Endodermal cell (in vitro differentiated cells): Measurements from ENCODE around the gene CDC20B. TPM values are rescaled to one million over a fixed set of nuclear protein-coding genes. Genes with fewer than 3 reads are reported as not detected.
"Not testable (repeated sequence)": the region's sequence is repeated elsewhere in the genome, so short reads cannot be mapped to it uniquely, and the experiment has no call there.

ENCODE experiments used
- DNase-seq: peaks from one replicate; pipeline ENCODE4 v3.0.0-alpha.2; 2017
- H3K27ac ChIP-seq: 2 replicates; pipeline ENCODE4 v1.5.1; 2013; ENCODE audit warnings: mild to moderate bottlenecking, low read depth, low read length, moderate library complexity
- H3K27me3 ChIP-seq: 2 replicates; pipeline ENCODE4 v1.6.1; 2013; ENCODE audit warnings: mild to moderate bottlenecking, low read length, moderate library complexity; ENCODE audit not compliant: insufficient read depth, control insufficient read depth, poor library complexity, severe bottlenecking
- H3K36me3 ChIP-seq: 2 replicates; pipeline ENCODE4 v1.7.0; 2013; ENCODE audit warnings: mild to moderate bottlenecking, low read length, moderate library complexity; ENCODE audit not compliant: control insufficient read depth, insufficient read depth
- H3K4me1 ChIP-seq: one replicate; pipeline ENCODE4 v1.7.0; 2013; ENCODE audit warnings: low read length; ENCODE audit not compliant: control insufficient read depth, insufficient read depth
- H3K4me3 ChIP-seq: 2 replicates; pipeline ENCODE4 v1.5.1; 2013; ENCODE audit warnings: mild to moderate bottlenecking, low read length, moderate library complexity
- H3K9ac ChIP-seq: 2 replicates; pipeline ENCODE4 v1.6.1; 2013; ENCODE audit warnings: mild to moderate bottlenecking, low read length, moderate library complexity; ENCODE audit not compliant: poor library complexity, severe bottlenecking; ENCODE audit errors: extremely low read depth
- H3K9me3 ChIP-seq: 2 replicates; pipeline ENCODE4 v1.6.1; 2013; ENCODE audit warnings: mild to moderate bottlenecking, low read length, moderate library complexity; ENCODE audit not compliant: control insufficient read depth
- H3K27ac Mint-ChIP-seq: 2 replicates; pipeline ENCODE4 v1.8.0; 2020; ENCODE audit warnings: mixed read lengths
- H3K27me3 Mint-ChIP-seq: 2 replicates; pipeline ENCODE4 v1.8.0; 2021; ENCODE audit warnings: mild to moderate bottlenecking, mixed read lengths; ENCODE audit not compliant: insufficient read depth
- H3K36me3 Mint-ChIP-seq: 2 replicates; pipeline ENCODE4 v1.8.0; 2020; ENCODE audit warnings: low read depth, mixed read lengths
- H3K4me1 Mint-ChIP-seq: 2 replicates; pipeline ENCODE4 v1.8.0; 2020; ENCODE audit warnings: mixed read lengths
- H3K4me3 Mint-ChIP-seq: 2 replicates; pipeline ENCODE4 v1.8.0; 2020; ENCODE audit warnings: mild to moderate bottlenecking, moderate library complexity, mixed read lengths
- H3K9me3 Mint-ChIP-seq: 2 replicates; pipeline ENCODE4 v1.8.0; 2020; ENCODE audit warnings: mild to moderate bottlenecking, mixed read lengths
- WGBS, 2 experiments: methylation state at CpG; one replicate each; pipeline versions ENCODE4 v1.1.5 to v1.1.7; 2013; ENCODE audit warnings: missing lambda C conversion rate in 2 of 2, mixed read lengths in 1 of 2; ENCODE audit not compliant: insufficient coverage in 1 of 2, insufficient read length in 1 of 2; 5-methylcytosine and 5-hydroxymethylcytosine counted together
- total RNA-seq, 2 donors: library from RNA; stranded (reverse); fragmentation: NEBNext Ultra II Directional in 1 of 2; extraction: Animal tissue kit (Norgen Biotek cat#: 25700) in 1 of 2; gene quantifications; 2 replicates in 1 of 2; 3 replicates in 1 of 2; pipeline ENCODE4 v1.2.1, GENCODE V29; 2021
- TF ChIP-seq, protein P1 (sequence below): fragments of 200-600 bp; sonication (generic); conservative IDR thresholded peaks from 2 replicates; pipeline ENCODE4 v1.5.0; 2021; ENCODE audit warnings: antibody characterized with exemption, mild to moderate bottlenecking

The CDC20B gene
- total RNA-seq, 2 donors from 2014 or later, result 0.13 to 0.20 TPM

DNA sequence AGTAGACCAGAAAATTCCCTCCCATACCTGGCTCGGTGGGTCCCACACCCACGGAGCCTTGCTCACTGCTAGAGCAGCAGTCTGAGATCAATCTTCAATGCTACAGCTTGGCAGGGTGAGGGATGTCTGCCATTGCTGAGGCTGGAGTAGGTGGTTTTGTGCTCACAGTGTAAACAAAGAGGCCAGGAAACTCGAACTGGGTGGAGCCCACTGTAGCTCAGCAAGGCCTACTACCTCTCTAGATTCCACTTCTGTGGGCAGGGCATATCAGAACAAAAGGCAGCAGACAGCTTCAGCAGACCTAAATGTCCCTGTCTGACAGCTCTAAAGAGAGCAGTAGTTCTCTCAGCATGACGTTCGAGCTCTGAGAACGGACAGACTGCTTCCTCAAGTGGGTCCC is 76.1 kb downstream of the CDC20B start:
- H3K27me3 Mint-ChIP-seq, result peaks cover 15% of the 10 kb centered on the region

DNA sequence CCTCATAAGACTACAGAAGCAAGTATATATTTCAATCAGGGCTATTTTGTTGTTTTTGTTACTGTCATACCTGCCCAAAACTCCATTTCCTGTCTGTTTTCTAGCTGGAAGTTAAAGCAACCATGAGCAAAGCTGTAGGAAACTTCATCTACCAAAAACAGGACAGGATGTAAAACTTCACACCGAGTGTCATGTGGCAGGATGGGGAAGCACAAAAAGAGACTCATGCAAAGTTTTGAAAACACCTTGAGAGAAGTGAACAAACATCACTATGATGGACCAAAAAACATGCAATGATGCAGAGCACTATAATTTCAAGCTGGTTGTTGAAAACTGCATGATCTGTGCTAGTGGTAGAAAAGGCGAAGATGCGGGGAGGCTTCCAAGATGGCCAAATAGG is 76.8 kb downstream of the CDC20B start:
- H3K9me3 Mint-ChIP-seq, result peaks cover 8% of the 10 kb centered on the region
- Histone ChIP-seq H3K4me3 (no peak overlapping the region), H3K27ac (no peak overlapping the region), H3K9ac (no peak overlapping the region), H3K9me3 (no peaks in the 10 kb centered on the region), H3K4me1 (no peaks in the 10 kb centered on the region), H3K36me3 (no peaks in the 10 kb centered on the region), H3K27me3 (no peaks in the 10 kb centered on the region)
- no peak for DNase-seq
- H3K27me3 Mint-ChIP-seq, result peaks cover 15% of the 10 kb centered on the region
- H3K4me3 Mint-ChIP-seq, result no peak overlapping the region
- TF ChIP-seq, protein P1, sequence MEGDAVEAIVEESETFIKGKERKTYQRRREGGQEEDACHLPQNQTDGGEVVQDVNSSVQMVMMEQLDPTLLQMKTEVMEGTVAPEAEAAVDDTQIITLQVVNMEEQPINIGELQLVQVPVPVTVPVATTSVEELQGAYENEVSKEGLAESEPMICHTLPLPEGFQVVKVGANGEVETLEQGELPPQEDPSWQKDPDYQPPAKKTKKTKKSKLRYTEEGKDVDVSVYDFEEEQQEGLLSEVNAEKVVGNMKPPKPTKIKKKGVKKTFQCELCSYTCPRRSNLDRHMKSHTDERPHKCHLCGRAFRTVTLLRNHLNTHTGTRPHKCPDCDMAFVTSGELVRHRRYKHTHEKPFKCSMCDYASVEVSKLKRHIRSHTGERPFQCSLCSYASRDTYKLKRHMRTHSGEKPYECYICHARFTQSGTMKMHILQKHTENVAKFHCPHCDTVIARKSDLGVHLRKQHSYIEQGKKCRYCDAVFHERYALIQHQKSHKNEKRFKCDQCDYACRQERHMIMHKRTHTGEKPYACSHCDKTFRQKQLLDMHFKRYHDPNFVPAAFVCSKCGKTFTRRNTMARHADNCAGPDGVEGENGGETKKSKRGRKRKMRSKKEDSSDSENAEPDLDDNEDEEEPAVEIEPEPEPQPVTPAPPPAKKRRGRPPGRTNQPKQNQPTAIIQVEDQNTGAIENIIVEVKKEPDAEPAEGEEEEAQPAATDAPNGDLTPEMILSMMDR, result no peak
- H3K4me1 Mint-ChIP-seq, result peaks cover 3% of the 10 kb centered on the region
- WGBS, 2 experiments, result 94% methylated on average over 3 of the region's 3 CpGs
- H3K27ac Mint-ChIP-seq, result no peak overlapping the region
- H3K36me3 Mint-ChIP-seq, result no peaks in the 10 kb centered on the region

More for the DNA sequence above, 76.1 kb downstream of the CDC20B start:
- Histone ChIP-seq H3K4me1 (no peaks in the 10 kb centered on the region), H3K27me3 (no peaks in the 10 kb centered on the region), H3K9me3 (no peaks in the 10 kb centered on the region), H3K36me3 (no peaks in the 10 kb centered on the region), H3K27ac (no peak overlapping the region), H3K9ac (no peak overlapping the region), H3K4me3 (no peak overlapping the region)
- no peak for DNase-seq
- H3K27ac Mint-ChIP-seq, result no peak overlapping the region
- peaks cover 5% of the 10 kb centered on the region for H3K9me3 Mint-ChIP-seq
- no peaks in the 10 kb centered on the region for H3K36me3 Mint-ChIP-seq
- 78 to 87% methylated on average over 5 to 6 of the region's 6 CpGs for WGBS, 2 experiments
- peaks cover 4% of the 10 kb centered on the region for H3K4me1 Mint-ChIP-seq
- no peak overlapping the region for H3K4me3 Mint-ChIP-seq
- TF ChIP-seq, protein P1, result no peak

DNA sequence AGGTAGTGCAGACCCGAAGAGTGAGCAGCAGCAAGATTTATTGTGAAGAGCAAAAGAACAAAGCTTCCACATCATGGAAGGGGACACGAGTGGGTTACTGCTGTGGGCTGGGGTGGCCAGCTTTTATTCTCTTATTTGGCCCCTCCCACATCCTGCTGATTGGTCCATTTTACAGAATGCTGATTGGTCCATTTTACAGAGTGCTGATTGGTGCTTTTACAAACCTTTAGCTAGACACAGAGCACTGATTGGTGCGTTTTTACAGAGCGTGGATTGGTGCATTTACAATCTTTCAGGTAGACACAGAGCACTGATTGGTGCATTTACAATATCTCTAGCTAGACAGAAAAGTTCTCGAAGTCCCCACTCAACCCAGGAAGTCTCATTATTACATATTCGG is 82.0 kb downstream of the CDC20B start:
- not testable (repeated sequence) for H3K4me1 ChIP-seq, H3K27me3 ChIP-seq, DNase-seq, H3K4me3 ChIP-seq, H3K36me3 Mint-ChIP-seq, H3K9ac ChIP-seq, H3K27ac Mint-ChIP-seq, H3K4me3 Mint-ChIP-seq, H3K9me3 ChIP-seq, H3K36me3 ChIP-seq, H3K27ac ChIP-seq
- Mint-ChIP-seq H3K4me1 (peaks cover 21% of the 10 kb centered on the region), H3K9me3 (peaks cover 42% of the 10 kb centered on the region), H3K27me3 (peaks cover 11% of the 10 kb centered on the region)
- 89 to 94% methylated on average over 6 of the region's 6 CpGs for WGBS, 2 experiments

DNA sequence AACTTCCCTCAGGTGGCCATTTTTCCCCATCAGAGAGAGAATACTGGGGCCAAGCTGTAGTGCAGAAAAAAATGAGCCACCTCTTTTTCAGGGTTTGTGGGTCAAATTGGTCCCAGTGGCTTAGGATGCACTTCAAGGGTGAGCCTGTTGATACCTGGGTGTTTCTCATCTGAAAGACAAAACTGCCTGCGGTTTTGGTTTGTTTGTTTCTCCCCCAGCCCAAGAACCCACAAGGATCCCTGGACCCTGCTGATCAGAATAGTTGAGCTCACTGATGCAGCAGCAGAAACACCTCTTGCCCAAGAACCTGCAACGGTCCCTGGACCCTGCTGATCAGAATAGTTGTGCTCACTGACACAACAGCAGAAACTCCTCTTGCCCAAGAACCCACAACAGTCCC is 83.7 kb downstream of the CDC20B start:
- not testable (repeated sequence) for H3K27ac Mint-ChIP-seq, H3K4me1 ChIP-seq, H3K36me3 ChIP-seq, H3K27me3 Mint-ChIP-seq, H3K27ac ChIP-seq, H3K9ac ChIP-seq, H3K4me3 ChIP-seq, DNase-seq, H3K4me3 Mint-ChIP-seq, H3K27me3 ChIP-seq
- H3K9me3 ChIP-seq, result peaks cover 15% of the 10 kb centered on the region
- WGBS, 2 experiments, result 74% methylated on average over 2 of the region's 2 CpGs; no CpG with 5 or more reads in 1 of the 2 experiments
- Mint-ChIP-seq H3K4me1 (peaks cover 32% of the 10 kb centered on the region), H3K36me3 (peaks cover 16% of the 10 kb centered on the region), H3K9me3 (peaks cover 53% of the 10 kb centered on the region)
